ENCODE results near the gene ISYNA1.

The ISYNA1 gene

DNA sequence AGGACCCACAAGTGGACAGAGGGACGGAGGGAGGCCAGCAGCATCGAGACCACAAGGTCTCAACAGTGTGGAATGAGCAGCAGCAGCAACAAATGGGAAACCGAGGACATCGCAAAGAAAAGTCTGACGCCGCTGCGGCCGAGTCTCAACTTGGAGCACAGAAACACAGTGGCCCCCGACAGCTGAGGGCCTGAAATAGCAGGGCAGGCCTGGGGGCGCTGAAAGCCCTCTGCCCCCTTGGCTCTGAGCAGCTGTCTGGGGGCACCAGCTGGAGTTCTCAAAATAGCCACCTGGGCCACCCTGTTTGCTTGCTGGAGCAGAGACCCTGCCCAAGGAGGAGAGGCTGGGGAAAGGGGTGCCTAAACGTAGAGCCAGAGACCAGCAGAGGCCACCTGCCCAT is 5.9 kb upstream of the ISYNA1 start:
- no peak for DNase-seq (ENCODE audit: low read depth)

DNA sequence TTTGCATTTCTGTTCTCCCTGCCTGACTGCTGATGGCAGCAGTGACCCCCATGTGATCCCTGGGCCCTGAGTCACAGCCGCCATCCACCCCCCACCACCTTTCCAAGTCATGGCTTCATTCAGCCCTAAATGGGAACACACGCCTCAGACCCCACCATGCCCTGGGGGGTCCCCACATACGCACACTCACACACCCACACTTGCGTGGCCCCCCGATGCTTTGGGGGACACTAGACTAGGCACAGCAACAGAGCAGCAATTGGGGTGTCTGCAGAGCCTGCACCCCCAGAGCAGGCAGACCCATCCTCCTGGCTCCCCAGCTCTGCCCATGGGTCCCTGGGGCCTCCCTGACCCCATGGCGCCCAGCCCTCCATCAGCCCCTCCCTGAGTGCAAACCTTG is 5.5 kb upstream of the ISYNA1 start:
- no peak for DNase-seq (ENCODE audit: low read depth)

DNA sequence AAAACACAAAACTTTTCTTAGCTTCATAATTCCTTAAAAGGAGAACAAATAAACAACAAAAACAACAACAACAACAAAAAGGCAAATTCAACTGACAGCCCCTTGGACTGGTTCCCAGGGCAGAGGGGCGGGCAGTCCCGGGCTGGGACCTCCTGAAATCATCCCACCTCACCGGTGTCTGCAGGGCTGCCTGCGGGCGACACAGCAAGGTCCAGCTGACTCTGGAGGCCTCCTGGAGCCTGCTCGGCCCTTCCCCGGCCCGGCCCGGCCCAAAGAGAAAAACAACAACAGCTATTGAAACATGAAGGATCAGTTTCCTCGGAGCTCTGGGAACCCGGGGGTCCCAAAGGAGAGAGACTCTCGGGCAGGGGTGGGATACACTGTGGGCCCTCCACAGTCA is 5.0 kb upstream of the ISYNA1 start:
- no peak for DNase-seq (ENCODE audit: low read depth)

DNA sequence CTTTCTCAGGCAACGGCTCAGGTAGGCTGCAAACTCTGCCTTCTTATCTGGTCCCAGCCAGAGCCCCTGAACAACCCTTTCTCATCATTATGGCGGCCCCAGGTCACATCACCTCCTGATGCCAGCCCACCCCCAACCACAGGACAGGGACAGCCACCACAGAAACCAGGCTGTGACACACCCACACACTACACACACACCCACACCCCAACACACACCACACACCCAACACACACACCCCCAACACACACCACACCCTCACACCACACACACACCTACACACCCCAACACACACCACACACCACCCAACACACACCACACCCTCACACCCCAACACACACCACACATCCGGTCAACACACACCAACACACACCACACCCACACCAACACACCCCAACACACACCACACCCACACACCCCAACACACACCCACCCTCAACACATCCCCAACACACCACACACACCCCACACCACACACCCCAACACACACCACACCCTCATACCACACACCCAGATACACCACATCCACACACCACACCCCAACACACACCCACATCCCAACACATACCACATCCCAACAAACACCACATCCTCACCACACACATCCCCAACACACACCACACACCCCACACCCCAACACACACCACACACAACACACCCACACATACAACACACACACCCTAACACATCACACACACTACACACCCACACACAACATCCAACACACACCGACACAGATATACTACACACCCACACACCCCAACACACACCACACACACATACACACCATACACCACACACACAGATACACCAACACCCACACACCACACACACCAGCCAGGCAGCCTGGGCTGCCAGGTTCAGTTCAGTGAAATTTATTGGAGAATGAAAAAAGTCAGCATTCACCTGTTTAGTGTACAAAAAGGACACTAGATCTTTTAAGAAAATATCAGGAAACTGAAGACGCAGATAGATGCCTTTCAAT is 4.2 kb upstream of the ISYNA1 start:
- no peak for DNase-seq (ENCODE audit: low read depth)

DNA sequence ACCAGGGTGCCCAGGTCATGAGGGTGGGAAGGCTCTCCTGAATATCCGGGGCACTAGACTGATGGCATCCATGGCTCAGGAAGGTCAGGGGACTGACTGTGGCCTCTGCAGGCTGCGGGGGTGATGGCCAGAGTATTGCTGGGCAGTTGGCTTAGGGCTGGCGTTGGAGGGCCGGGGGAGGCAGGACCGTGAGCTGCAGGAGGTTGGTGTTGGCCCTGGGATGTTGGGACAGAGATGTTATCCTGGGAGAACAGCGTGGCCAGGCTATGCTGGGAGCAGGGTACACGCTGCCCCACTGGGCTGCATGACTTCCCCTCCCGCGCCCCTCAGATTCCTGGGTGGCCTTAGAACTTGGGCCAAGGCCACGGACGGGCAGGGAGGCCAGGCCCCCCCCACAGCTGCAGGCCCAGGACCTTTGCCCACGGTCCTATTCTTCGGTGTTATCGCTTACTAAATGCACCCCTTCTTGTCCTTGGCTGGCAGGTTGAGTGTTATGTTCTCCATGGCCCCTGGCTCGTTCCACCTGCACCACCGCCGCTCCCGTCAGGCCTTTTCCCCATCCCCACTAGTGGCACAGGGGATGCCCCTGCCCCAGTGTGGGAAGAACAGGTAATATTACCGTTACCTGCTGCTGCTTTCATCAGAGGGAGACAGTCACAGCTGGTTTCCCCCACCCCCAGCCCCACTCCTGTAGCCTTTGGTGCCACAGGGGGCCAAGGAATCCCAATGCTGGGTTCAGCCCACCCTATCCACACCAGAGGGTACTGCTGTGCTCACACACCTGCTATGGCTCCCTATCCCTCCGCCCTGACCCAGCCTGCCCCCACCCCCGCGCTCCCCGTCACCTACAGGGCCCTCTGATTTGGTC is 3.2 kb upstream of the ISYNA1 start:
- no peak for DNase-seq (ENCODE audit: low read depth)

- DNase-seq (ENCODE audit: low read depth), result no peak
Measured at GRCh38 chr19:18440415-18440877, 2.5 kb upstream of the ISYNA1 start.

DNA sequence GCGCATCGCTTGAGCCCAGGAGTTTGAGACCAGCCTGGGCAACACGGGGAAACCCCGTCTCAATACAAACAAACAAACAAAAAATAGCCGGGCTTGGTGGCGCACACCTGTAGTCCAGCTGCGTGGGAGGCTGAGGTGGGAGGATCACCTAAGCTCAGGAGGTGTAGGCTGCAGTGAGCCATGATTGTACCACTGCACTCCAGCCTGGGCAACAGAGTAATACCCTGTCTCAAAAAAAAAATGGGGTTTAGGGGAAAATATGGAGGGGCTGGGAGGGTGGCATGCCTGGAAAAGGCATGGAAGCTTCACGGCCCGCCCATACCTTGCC is 1.9 kb upstream of the ISYNA1 start:
- DNase-seq (ENCODE audit: low read depth), result no peak

- no peak for DNase-seq (ENCODE audit: low read depth)
Measured at GRCh38 chr19:18439025-18439909, 1.3 kb upstream of the ISYNA1 start.

GRCh38 chr19:18438331-18439024 is 545 bp upstream of the ISYNA1 start:
- no peak for DNase-seq (ENCODE audit: low read depth)

- DNase-seq (ENCODE audit: low read depth), result no peak
Measured at GRCh38 chr19:18436671-18437490, 1.1 kb downstream of the ISYNA1 start.

- no peak for DNase-seq (ENCODE audit: low read depth)
Measured at GRCh38 chr19:18435842-18436670, 1.9 kb downstream of the ISYNA1 start.

DNA sequence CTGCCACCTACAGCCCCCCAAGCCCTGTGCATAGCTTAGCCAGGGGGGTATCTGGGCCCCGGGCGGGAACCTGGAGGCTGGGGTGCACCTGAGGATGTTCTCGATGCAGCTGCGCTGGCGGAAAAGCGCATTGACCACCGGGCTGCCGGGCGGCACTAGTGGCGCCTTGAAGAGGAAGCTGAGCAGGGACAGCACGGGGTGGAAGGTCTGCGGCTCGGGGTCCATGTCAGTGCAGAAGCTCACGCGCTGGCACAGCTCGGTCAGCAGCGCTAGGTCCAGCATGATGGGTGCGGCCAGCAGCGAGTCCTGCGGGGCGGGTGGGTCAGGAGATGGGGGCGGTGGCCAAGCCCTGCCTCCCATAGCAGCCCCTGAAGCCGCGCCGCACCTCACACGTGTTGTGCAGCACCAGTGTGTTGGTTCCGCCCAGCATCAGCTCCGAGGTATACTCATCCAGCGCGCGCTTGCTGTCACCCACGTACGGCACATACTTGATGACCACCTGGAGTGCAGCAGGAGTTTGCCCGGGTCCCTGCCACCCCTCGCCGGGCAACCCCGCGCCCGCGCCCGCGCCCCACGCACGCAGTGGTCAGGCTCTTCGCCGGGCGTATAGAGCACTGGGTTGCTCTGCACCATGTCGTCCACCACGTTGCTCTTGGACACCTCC is 2.6 kb downstream of the ISYNA1 start:
- DNase-seq (ENCODE audit: low read depth), result no peak

GRCh38 chr19:18434411-18435175 is 3.3 kb downstream of the ISYNA1 start:
- DNase-seq (ENCODE audit: low read depth), result no peak

GRCh38 chr19:18433735-18434398 is 4.1 kb downstream of the ISYNA1 start:
- no peak for DNase-seq (ENCODE audit: low read depth)

GRCh38 chr19:18433015-18433691 is 4.8 kb downstream of the ISYNA1 start:
- DNase-seq (ENCODE audit: low read depth), result no peak

- no peak for DNase-seq (ENCODE audit: low read depth)
Measured at GRCh38 chr19:18432275-18433014, 5.5 kb downstream of the ISYNA1 start.

Measured in GM04503 (cell line).